ENCODE results near the gene TSC22D4.

The TSC22D4 gene

GRCh38 chr7:100469227-100470044, 9.6 kb downstream of the TSC22D4 start:
- Histone ChIP-seq H3K79me2 (ENCODE audit: control insufficient read depth, insufficient read depth, low read length, poor library complexity) (no peaks in the 10 kb centered on the region), H3K27me3 (ENCODE audit: insufficient read depth, low read length) (no peaks in the 10 kb centered on the region), H2AFZ (ENCODE audit: insufficient read depth, low read length, poor library complexity) (no peak overlapping the region), H3K23ac (ENCODE audit: low read length) (no peak overlapping the region), H3K4me2 (ENCODE audit: low read length) (no peak overlapping the region), H3K9ac (ENCODE audit: low read length) (no peak overlapping the region), H3K4ac (ENCODE audit: low read depth, low read length) (no peak overlapping the region), H2BK5ac (ENCODE audit: low read depth, low read length, poor library complexity) (no peak overlapping the region), H3K4me3 (ENCODE audit: low read depth, low read length) (no peak overlapping the region), H3K79me1 (ENCODE audit: low read length) (no peaks in the 10 kb centered on the region), H3K18ac (ENCODE audit: low read length) (no peak overlapping the region), H4K91ac (ENCODE audit: low read depth, low read length) (no peak overlapping the region), H2BK120ac (ENCODE audit: insufficient read depth, low read length, poor library complexity) (no peak overlapping the region), H2AK5ac (ENCODE audit: low read length) (no peak overlapping the region), H3K27ac (ENCODE audit: low read depth, low read length) (no peak overlapping the region), H4K12ac (ENCODE audit: low read depth, low read length) (no peak overlapping the region), H2BK12ac (ENCODE audit: low read length) (no peak overlapping the region), H4K8ac (ENCODE audit: low read depth, low read length) (no peak overlapping the region), H3K36me3 (ENCODE audit: control insufficient read depth in 1 of 2, insufficient read depth in 2 of 2, low read length in 2 of 2) (peaks cover 31 to 40% of the 10 kb centered on the region in 2 experiments), H3K9me3 (ENCODE audit: insufficient read depth, low read depth, low read length) (peaks cover 2% of the 10 kb centered on the region), H3K4me1 (ENCODE audit: control insufficient read depth in 1 of 2, insufficient read depth in 2 of 2, low read length in 2 of 2) (no peaks in the 10 kb centered on the region), H3K14ac (ENCODE audit: low read length) (no peak overlapping the region)
- peak; percentile 77 to 86 for DNase-seq
- WGBS (ENCODE audit: extremely low coverage, insufficient coverage, insufficient read length), result no CpG with 5 or more reads among the region's 13 CpGs

GRCh38 chr7:100467638-100468373, 11.2 kb downstream of the TSC22D4 start:
- Histone ChIP-seq H3K27ac (ENCODE audit: low read depth, low read length) (no peak overlapping the region), H3K4me1 (ENCODE audit: control insufficient read depth in 1 of 2, insufficient read depth in 2 of 2, low read length in 2 of 2) (no peaks in the 10 kb centered on the region), H3K4me2 (ENCODE audit: low read length) (no peak overlapping the region), H3K9ac (ENCODE audit: low read length) (no peak overlapping the region), H3K23ac (ENCODE audit: low read length) (no peak overlapping the region), H3K18ac (ENCODE audit: low read length) (no peak overlapping the region), H3K79me2 (ENCODE audit: control insufficient read depth, insufficient read depth, low read length, poor library complexity) (no peaks in the 10 kb centered on the region), H2AFZ (ENCODE audit: insufficient read depth, low read length, poor library complexity) (no peak overlapping the region), H2BK12ac (ENCODE audit: low read length) (no peak overlapping the region), H3K14ac (ENCODE audit: low read length) (no peak overlapping the region), H3K4me3 (ENCODE audit: low read depth, low read length) (no peak overlapping the region), H4K12ac (ENCODE audit: low read depth, low read length) (no peak overlapping the region), H3K9me3 (ENCODE audit: insufficient read depth, low read depth, low read length) (peaks cover 2% of the 10 kb centered on the region), H2AK5ac (ENCODE audit: low read length) (no peak overlapping the region), H3K27me3 (ENCODE audit: insufficient read depth, low read length) (no peaks in the 10 kb centered on the region), H2BK120ac (ENCODE audit: insufficient read depth, low read length, poor library complexity) (no peak overlapping the region), H3K4ac (ENCODE audit: low read depth, low read length) (no peak overlapping the region), H3K79me1 (ENCODE audit: low read length) (no peaks in the 10 kb centered on the region), H4K8ac (ENCODE audit: low read depth, low read length) (no peak overlapping the region), H3K36me3 (ENCODE audit: control insufficient read depth in 1 of 2, insufficient read depth in 2 of 2, low read length in 2 of 2) (peaks cover 19 to 32% of the 10 kb centered on the region in 2 experiments), H2BK5ac (ENCODE audit: low read depth, low read length, poor library complexity) (no peak overlapping the region), H4K91ac (ENCODE audit: low read depth, low read length) (no peak overlapping the region)
- WGBS (ENCODE audit: extremely low coverage, insufficient coverage, insufficient read length), result no CpG with 5 or more reads among the region's 22 CpGs
- DNase-seq, result no peak

GRCh38 chr7:100466653-100467605, 12.1 kb downstream of the TSC22D4 start:
- no peak overlapping the region for H2AFZ ChIP-seq (ENCODE audit: insufficient read depth, low read length, poor library complexity)
- no peaks in the 10 kb centered on the region for H3K79me2 ChIP-seq (ENCODE audit: control insufficient read depth, insufficient read depth, low read length, poor library complexity)
- H2BK120ac ChIP-seq (ENCODE audit: insufficient read depth, low read length, poor library complexity), result no peak overlapping the region
- no peak overlapping the region for H3K4me2 ChIP-seq (ENCODE audit: low read length)
- peaks cover 17 to 27% of the 10 kb centered on the region in 2 experiments for H3K36me3 ChIP-seq (ENCODE audit: control insufficient read depth in 1 of 2, insufficient read depth in 2 of 2, low read length in 2 of 2)
- H3K4me3 ChIP-seq (ENCODE audit: low read depth, low read length), result no peak overlapping the region
- H4K91ac ChIP-seq (ENCODE audit: low read depth, low read length), result no peak overlapping the region
- no peak overlapping the region for H3K23ac ChIP-seq (ENCODE audit: low read length)
- H3K9ac ChIP-seq (ENCODE audit: low read length), result no peak overlapping the region
- no peak overlapping the region for H3K14ac ChIP-seq (ENCODE audit: low read length)
- no peaks in the 10 kb centered on the region for H3K79me1 ChIP-seq (ENCODE audit: low read length)
- H3K18ac ChIP-seq (ENCODE audit: low read length), result no peak overlapping the region
- no peak for DNase-seq
- H3K27ac ChIP-seq (ENCODE audit: low read depth, low read length), result no peak overlapping the region
- H3K4me1 ChIP-seq (ENCODE audit: control insufficient read depth in 1 of 2, insufficient read depth in 2 of 2, low read length in 2 of 2), result no peaks in the 10 kb centered on the region
- H2AK5ac ChIP-seq (ENCODE audit: low read length), result no peak overlapping the region
- H3K4ac ChIP-seq (ENCODE audit: low read depth, low read length), result no peak overlapping the region
- WGBS (ENCODE audit: extremely low coverage, insufficient coverage, insufficient read length), result no CpG with 5 or more reads among the region's 32 CpGs
- H4K12ac ChIP-seq (ENCODE audit: low read depth, low read length), result no peak overlapping the region
- no peak overlapping the region for H2BK5ac ChIP-seq (ENCODE audit: low read depth, low read length, poor library complexity)
- peaks cover 2% of the 10 kb centered on the region for H3K9me3 ChIP-seq (ENCODE audit: insufficient read depth, low read depth, low read length)
- H3K27me3 ChIP-seq (ENCODE audit: insufficient read depth, low read length), result no peaks in the 10 kb centered on the region
- no peak overlapping the region for H2BK12ac ChIP-seq (ENCODE audit: low read length)
- H4K8ac ChIP-seq (ENCODE audit: low read depth, low read length), result no peak overlapping the region

GRCh38 chr7:100465702-100466311, 13.2 kb downstream of the TSC22D4 start:
- Histone ChIP-seq H2BK5ac (ENCODE audit: low read depth, low read length, poor library complexity) (no peak overlapping the region), H3K18ac (ENCODE audit: low read length) (no peak overlapping the region)
- WGBS (ENCODE audit: extremely low coverage, insufficient coverage, insufficient read length), result no CpG with 5 or more reads among the region's 17 CpGs

More at GRCh38 chr7:100465702-100466311, 13.2 kb downstream of the TSC22D4 start:
- no peak overlapping the region for H4K12ac ChIP-seq (ENCODE audit: low read depth, low read length)
- H3K14ac ChIP-seq (ENCODE audit: low read length), result no peak overlapping the region
- peaks cover 2% of the 10 kb centered on the region for H3K9me3 ChIP-seq (ENCODE audit: insufficient read depth, low read depth, low read length)
- H3K4me2 ChIP-seq (ENCODE audit: low read length), result peak overlapping the region; percentile 16
- no peak overlapping the region for H2BK12ac ChIP-seq (ENCODE audit: low read length)
- H3K4me1 ChIP-seq (ENCODE audit: control insufficient read depth in 1 of 2, insufficient read depth in 2 of 2, low read length in 2 of 2), result no peaks in the 10 kb centered on the region
- peaks cover 13 to 23% of the 10 kb centered on the region in 2 experiments for H3K36me3 ChIP-seq (ENCODE audit: control insufficient read depth in 1 of 2, insufficient read depth in 2 of 2, low read length in 2 of 2)
- H2AFZ ChIP-seq (ENCODE audit: insufficient read depth, low read length, poor library complexity), result no peak overlapping the region
- no peak overlapping the region for H2BK120ac ChIP-seq (ENCODE audit: insufficient read depth, low read length, poor library complexity)
- H4K91ac ChIP-seq (ENCODE audit: low read depth, low read length), result no peak overlapping the region
- no peak overlapping the region for H3K4ac ChIP-seq (ENCODE audit: low read depth, low read length)
- no peaks in the 10 kb centered on the region for H3K79me1 ChIP-seq (ENCODE audit: low read length)
- no peak overlapping the region for H4K8ac ChIP-seq (ENCODE audit: low read depth, low read length)
- no peaks in the 10 kb centered on the region for H3K79me2 ChIP-seq (ENCODE audit: control insufficient read depth, insufficient read depth, low read length, poor library complexity)
- no peak overlapping the region for H3K4me3 ChIP-seq (ENCODE audit: low read depth, low read length)
- no peak overlapping the region for H3K27ac ChIP-seq (ENCODE audit: low read depth, low read length)
- no peaks in the 10 kb centered on the region for H3K27me3 ChIP-seq (ENCODE audit: insufficient read depth, low read length)
- DNase-seq, result no peak
- no peak overlapping the region for H2AK5ac ChIP-seq (ENCODE audit: low read length)
- H3K9ac ChIP-seq (ENCODE audit: low read length), result no peak overlapping the region
- H3K23ac ChIP-seq (ENCODE audit: low read length), result no peak overlapping the region
